Measurements from ENCODE around the gene NTN3.

Gene NTN3

GRCh38 chr16:2480948-2481347 is 9.9 kb downstream of the NTN3 start:
- DNase-seq = no peak

- no peak for DNase-seq
Observed at GRCh38 chr16:2481676-2482075, 10.6 kb downstream of the NTN3 start.

GRCh38 chr16:2482249-2482648 is 11.2 kb downstream of the NTN3 start:
- no peak for DNase-seq

GRCh38 chr16:2482708-2483534 is 11.8 kb downstream of the NTN3 start:
- no peak for DNase-seq

GRCh38 chr16:2483939-2484897 is 13.1 kb downstream of the NTN3 start:
- no peak for DNase-seq

GRCh38 chr16:2484898-2485508 is 13.9 kb downstream of the NTN3 start:
- DNase-seq = no peak

GRCh38 chr16:2485811-2486507 is 14.9 kb downstream of the NTN3 start:
- DNase-seq = no peak

GRCh38 chr16:2486645-2487516 is 15.8 kb downstream of the NTN3 start:
- DNase-seq = peak; percentile 65 to 89

GRCh38 chr16:2487517-2487842 is 16.4 kb downstream of the NTN3 start:
- DNase-seq = no peak

GRCh38 chr16:2487903-2488531 is 16.9 kb downstream of the NTN3 start:
- no peak for DNase-seq

- no peak for DNase-seq
Observed at GRCh38 chr16:2489581-2489980, 18.5 kb downstream of the NTN3 start.

GRCh38 chr16:2490190-2491105 is 19.4 kb downstream of the NTN3 start:
- DNase-seq = no peak

GRCh38 chr16:2492292-2492691 is 21.2 kb downstream of the NTN3 start:
- no peak for DNase-seq

GRCh38 chr16:2493605-2494004 is 22.5 kb downstream of the NTN3 start:
- DNase-seq = no peak

GRCh38 chr16:2494616-2495015 is 23.5 kb downstream of the NTN3 start:
- no peak for DNase-seq

- no peak for DNase-seq
Observed at GRCh38 chr16:2495041-2495440, 23.9 kb downstream of the NTN3 start.

GRCh38 chr16:2496223-2497115 is 25.4 kb downstream of the NTN3 start:
- DNase-seq = no peak

GRCh38 chr16:2497116-2497630 is 26.1 kb downstream of the NTN3 start:
- no peak for DNase-seq
